ENCODE data around the gene OTUD4. TPM values are rescaled to one million over a fixed set of nuclear protein-coding genes. Genes with fewer than 3 reads are reported as not detected.

Gene OTUD4
- total RNA-seq, result 17.3 and 18.3 TPM in 2 replicates

GRCh38 chr4:145180298-145181090 is at the start of gene OTUD4:
Gene OTUD4, minus strand, starts transcription at chr4:145180589. Its CDS starts 616 bp downstream, at chr4:145179973.

GRCh38 chr4:145097821-145098674 is 82.3 kb downstream of the OTUD4 start, which contains the start of the genes ABCE1 and ANAPC10:
Gene ABCE1, plus strand, starts transcription at chr4:145098311. Its CDS starts 6,102 bp downstream, at chr4:145104413.
Gene ANAPC10, minus strand, starts transcription at chr4:145098196. Its CDS starts 2,097 bp downstream, at chr4:145096099.

Other genes with a start within 250 kb of the OTUD4 start
- 26.7 and 28.8 TPM in 2 replicates for gene ANAPC10, start 82.4 kb downstream of the OTUD4 start, total RNA-seq
- gene ABCE1, start 82.3 kb downstream of the OTUD4 start, total RNA-seq, result 73.0 and 106 TPM in 2 replicates